GM10847 (cell line): ENCODE data around the gene ZNF138.

Source experiments
- POLR2A ChIP-seq: IDR thresholded peaks from 2 replicates; pipeline ENCODE4 v1.6.1; 2011; ENCODE audit not compliant: insufficient read length; ENCODE audit errors: extremely low read depth

ZNF138 gene

GRCh38 chr7:64872351-64873154, 78.3 kb downstream of the ZNF138 start:
- no peak for TF ChIP-seq POLR2A

GRCh38 chr7:64873155-64873500, 78.9 kb downstream of the ZNF138 start:
- no peak for TF ChIP-seq POLR2A

GRCh38 chr7:64873517-64873916, 79.3 kb downstream of the ZNF138 start:
- TF ChIP-seq POLR2A, result no peak

GRCh38 chr7:64874114-64874513, 79.9 kb downstream of the ZNF138 start:
- TF ChIP-seq POLR2A, result no peak

GRCh38 chr7:64874562-64875250, 80.5 kb downstream of the ZNF138 start:
- no peak for TF ChIP-seq POLR2A

- TF ChIP-seq POLR2A, result no peak
Measured at GRCh38 chr7:64875258-64875657, 81.0 kb downstream of the ZNF138 start.

GRCh38 chr7:64875658-64876406, 81.6 kb downstream of the ZNF138 start:
- TF ChIP-seq POLR2A, result no peak

- TF ChIP-seq POLR2A, result no peak
Measured at GRCh38 chr7:64876792-64877713, 82.8 kb downstream of the ZNF138 start.

GRCh38 chr7:64877714-64878610, 83.7 kb downstream of the ZNF138 start:
- TF ChIP-seq POLR2A, result no peak

- no peak for TF ChIP-seq POLR2A
Measured at GRCh38 chr7:64878684-64879083, 84.5 kb downstream of the ZNF138 start.

GRCh38 chr7:64879086-64879730, 85.0 kb downstream of the ZNF138 start:
- TF ChIP-seq POLR2A, result no peak

- no peak for TF ChIP-seq POLR2A
Measured at GRCh38 chr7:64879800-64880199, 85.6 kb downstream of the ZNF138 start.
